Gastroesophageal sphincter (tissue), 3 donors: Measurements from ENCODE around the gene PTPRO.

ENCODE experiments used
- POLR2AphosphoS5 ChIP-seq: sonication (generic); formaldehyde crosslinking; IDR thresholded peaks from one replicate; pipeline ENCODE4 v1.6.1; 2017; ENCODE audit warnings: antibody characterized with exemption
- TF ChIP-seq, protein P1 (sequence below), 4 experiments: fragments of 200-600 bp in 2 of 4; fragments of 450-650 bp in 2 of 4; sonication (generic) in 1 of 4; IDR thresholded peaks; one replicate each; pipeline ENCODE4 v1.5.1; 2017 to 2019; ENCODE audit warnings: antibody characterized with exemption in 4 of 4, mild to moderate bottlenecking in 2 of 4, moderate library complexity in 2 of 4

GRCh38 chr12:15318841-15319240 lies 3.5 kb upstream of the PTPRO start:
- no peak for TF ChIP-seq POLR2AphosphoS5
- TF ChIP-seq, protein P1, sequence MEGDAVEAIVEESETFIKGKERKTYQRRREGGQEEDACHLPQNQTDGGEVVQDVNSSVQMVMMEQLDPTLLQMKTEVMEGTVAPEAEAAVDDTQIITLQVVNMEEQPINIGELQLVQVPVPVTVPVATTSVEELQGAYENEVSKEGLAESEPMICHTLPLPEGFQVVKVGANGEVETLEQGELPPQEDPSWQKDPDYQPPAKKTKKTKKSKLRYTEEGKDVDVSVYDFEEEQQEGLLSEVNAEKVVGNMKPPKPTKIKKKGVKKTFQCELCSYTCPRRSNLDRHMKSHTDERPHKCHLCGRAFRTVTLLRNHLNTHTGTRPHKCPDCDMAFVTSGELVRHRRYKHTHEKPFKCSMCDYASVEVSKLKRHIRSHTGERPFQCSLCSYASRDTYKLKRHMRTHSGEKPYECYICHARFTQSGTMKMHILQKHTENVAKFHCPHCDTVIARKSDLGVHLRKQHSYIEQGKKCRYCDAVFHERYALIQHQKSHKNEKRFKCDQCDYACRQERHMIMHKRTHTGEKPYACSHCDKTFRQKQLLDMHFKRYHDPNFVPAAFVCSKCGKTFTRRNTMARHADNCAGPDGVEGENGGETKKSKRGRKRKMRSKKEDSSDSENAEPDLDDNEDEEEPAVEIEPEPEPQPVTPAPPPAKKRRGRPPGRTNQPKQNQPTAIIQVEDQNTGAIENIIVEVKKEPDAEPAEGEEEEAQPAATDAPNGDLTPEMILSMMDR (IDR thresholded peaks at IDR 0.05), result no peak
